RWPE2 (cell line): ENCODE results near the gene SSTR3.

Experiments used
- ATAC-seq: fragments of 200-7000 bp; cut with Tn5 transposase; 3 replicates; pipeline ENCODE4 v1.9.1; 2021; ENCODE audit warnings: low read depth
- DNase-seq: peaks from one replicate; pipeline ENCODE4 v3.0.0-alpha.2; 2020; ENCODE audit warnings: low spot score
- H3K27ac ChIP-seq: fragments of 450-650 bp; 2 replicates; pipeline ENCODE4 v1.5.1; 2017; ENCODE audit warnings: mild to moderate bottlenecking; ENCODE audit not compliant: poor library complexity, severe bottlenecking
- H3K27me3 ChIP-seq: fragments of 250-450 bp; sonication (Bioruptor Pico); 2 replicates; pipeline ENCODE4 v1.5.1; 2021; ENCODE audit warnings: mild to moderate bottlenecking, moderate library complexity; ENCODE audit not compliant: insufficient read depth, poor library complexity, severe bottlenecking
- H3K36me3 ChIP-seq: fragments of 250-450 bp; sonication (Bioruptor Pico); 2 replicates; pipeline ENCODE4 v1.5.1; 2020; ENCODE audit warnings: low read depth, mild to moderate bottlenecking, moderate library complexity
- H3K4me1 ChIP-seq: fragments of 250-450 bp; sonication (Bioruptor Pico); 2 replicates; pipeline ENCODE4 v1.5.1; 2021; ENCODE audit warnings: mild to moderate bottlenecking, moderate library complexity; ENCODE audit not compliant: insufficient read depth, poor library complexity, severe bottlenecking
- H3K4me3 ChIP-seq: fragments of 250-450 bp; sonication (Bioruptor Pico); 2 replicates; pipeline ENCODE4 v1.5.1; 2021; ENCODE audit warnings: mild to moderate bottlenecking, moderate library complexity; ENCODE audit not compliant: severe bottlenecking
- H3K9me3 ChIP-seq: fragments of 250-450 bp; sonication (Bioruptor Pico); 2 replicates; pipeline ENCODE4 v1.5.1; 2021; ENCODE audit warnings: mild to moderate bottlenecking, moderate library complexity; ENCODE audit not compliant: severe bottlenecking
- CTCF ChIP-seq: fragments of 450-650 bp; IDR thresholded peaks from one replicate; pipeline ENCODE4 v1.5.1; 2017; ENCODE audit warnings: mild to moderate bottlenecking, moderate library complexity; ENCODE audit not compliant: poor library complexity, severe bottlenecking

SSTR3 gene

GRCh38 chr22:37192204-37192603, 20.1 kb downstream of the SSTR3 start:
- Histone ChIP-seq H3K4me3 (no peak overlapping the region), H3K9me3 (no peaks in the 10 kb centered on the region), H3K27ac (no peak overlapping the region), H3K27me3 (no peaks in the 10 kb centered on the region), H3K4me1 (peaks cover 51% of the 10 kb centered on the region), H3K36me3 (no peaks in the 10 kb centered on the region)
- ATAC-seq = no peak
- TF ChIP-seq CTCF = no peak
- no peak for DNase-seq

GRCh38 chr22:37190262-37190780, 22.0 kb downstream of the SSTR3 start:
- ATAC-seq (no peak), DNase-seq (peak; percentile 7)
- TF ChIP-seq CTCF = no peak

GRCh38 chr22:37188901-37189466, 23.3 kb downstream of the SSTR3 start:
- H3K4me3 ChIP-seq = no peak overlapping the region
- peak; percentile 19 for ATAC-seq
- DNase-seq = peak; percentile 29
- TF ChIP-seq CTCF = no peak
- H3K9me3 ChIP-seq = no peaks in the 10 kb centered on the region
- peak overlapping the region; percentile 92 for H3K27ac ChIP-seq
- no peaks in the 10 kb centered on the region for H3K27me3 ChIP-seq
- H3K36me3 ChIP-seq = no peaks in the 10 kb centered on the region
- H3K4me1 ChIP-seq = peaks cover 42% of the 10 kb centered on the region

More at GRCh38 chr22:37190262-37190780, 22.0 kb downstream of the SSTR3 start:
- Histone ChIP-seq H3K27ac (peak overlapping the region; percentile 92), H3K36me3 (no peaks in the 10 kb centered on the region), H3K9me3 (no peaks in the 10 kb centered on the region), H3K4me1 (peaks cover 42% of the 10 kb centered on the region), H3K4me3 (no peak overlapping the region), H3K27me3 (no peaks in the 10 kb centered on the region)

GRCh38 chr22:37187891-37188761, 24.2 kb downstream of the SSTR3 start, which contains the start of gene C1QTNF6:
TSS of gene C1QTNF6 (minus strand) at chr22:37188247. CDS start at chr22:37188213, 34 bp downstream.
- DNase-seq = peak; percentile 73

More at GRCh38 chr22:37187891-37188761, 24.2 kb downstream of the SSTR3 start, which contains the start of gene C1QTNF6:
- Histone ChIP-seq H3K36me3 (no peaks in the 10 kb centered on the region), H3K4me3 (peak within 1 kb of the TSS; percentile 30), H3K4me1 (peaks cover 42% of the 10 kb centered on the region), H3K27me3 (no peaks in the 10 kb centered on the region), H3K27ac (peak within 1 kb of the TSS; percentile 92), H3K9me3 (no peaks in the 10 kb centered on the region)
- ATAC-seq = peak; percentile 76
- TF ChIP-seq CTCF = no peak
